HFFc6 (cell line): Measurements from ENCODE around the gene UGT1A6. TPM values are rescaled to one million over a fixed set of nuclear protein-coding genes. Genes with fewer than 3 reads are reported as not detected.
"Not testable (repeated sequence)": the region's sequence is repeated elsewhere in the genome, so short reads cannot be mapped to it uniquely, and the experiment has no call there.

Experiments used
- DNase-seq: peaks from one replicate; pipeline ENCODE4 v3.0.0-alpha.2; 2018
- H3K27ac Mint-ChIP-seq: 2 replicates; pipeline ENCODE4 v1.8.0; 2020; ENCODE audit warnings: mild to moderate bottlenecking, mixed read lengths
- H3K27me3 Mint-ChIP-seq: 2 replicates; pipeline ENCODE4 v1.8.0; 2021; ENCODE audit warnings: mild to moderate bottlenecking, moderate library complexity, mixed read lengths; ENCODE audit not compliant: insufficient read depth
- H3K36me3 Mint-ChIP-seq: 2 replicates; pipeline ENCODE4 v1.8.0; 2021; ENCODE audit warnings: low read depth, mixed read lengths
- H3K4me1 Mint-ChIP-seq: 2 replicates; pipeline ENCODE4 v1.8.0; 2020; ENCODE audit warnings: low read depth, mixed read lengths
- H3K4me3 Mint-ChIP-seq: 2 replicates; pipeline ENCODE4 v1.8.0; 2020; ENCODE audit warnings: mild to moderate bottlenecking, moderate library complexity, mixed read lengths
- H3K9me3 Mint-ChIP-seq: 2 replicates; pipeline ENCODE4 v1.8.0; 2020; ENCODE audit warnings: mild to moderate bottlenecking, mixed read lengths
- CTCF ChIP-seq: fragments of 200-600 bp; sonication (generic); IDR thresholded peaks from 2 replicates; pipeline ENCODE4 v1.5.0; 2021; ENCODE audit warnings: antibody characterized with exemption, mild to moderate bottlenecking
- total RNA-seq, 6 experiments: library from RNA; stranded (reverse); fragmentation: NEBNext Ultra II Directional; extraction: Animal tissue kit (Norgen Biotek cat#: 25700); gene quantifications; 2 replicates in 1 of 6; 3 replicates in 5 of 6; pipeline ENCODE4 v1.2.3, GENCODE V29; 2021

UGT1A6 gene
- total RNA-seq, 6 experiments from 2014 or later, result not detected

DNA sequence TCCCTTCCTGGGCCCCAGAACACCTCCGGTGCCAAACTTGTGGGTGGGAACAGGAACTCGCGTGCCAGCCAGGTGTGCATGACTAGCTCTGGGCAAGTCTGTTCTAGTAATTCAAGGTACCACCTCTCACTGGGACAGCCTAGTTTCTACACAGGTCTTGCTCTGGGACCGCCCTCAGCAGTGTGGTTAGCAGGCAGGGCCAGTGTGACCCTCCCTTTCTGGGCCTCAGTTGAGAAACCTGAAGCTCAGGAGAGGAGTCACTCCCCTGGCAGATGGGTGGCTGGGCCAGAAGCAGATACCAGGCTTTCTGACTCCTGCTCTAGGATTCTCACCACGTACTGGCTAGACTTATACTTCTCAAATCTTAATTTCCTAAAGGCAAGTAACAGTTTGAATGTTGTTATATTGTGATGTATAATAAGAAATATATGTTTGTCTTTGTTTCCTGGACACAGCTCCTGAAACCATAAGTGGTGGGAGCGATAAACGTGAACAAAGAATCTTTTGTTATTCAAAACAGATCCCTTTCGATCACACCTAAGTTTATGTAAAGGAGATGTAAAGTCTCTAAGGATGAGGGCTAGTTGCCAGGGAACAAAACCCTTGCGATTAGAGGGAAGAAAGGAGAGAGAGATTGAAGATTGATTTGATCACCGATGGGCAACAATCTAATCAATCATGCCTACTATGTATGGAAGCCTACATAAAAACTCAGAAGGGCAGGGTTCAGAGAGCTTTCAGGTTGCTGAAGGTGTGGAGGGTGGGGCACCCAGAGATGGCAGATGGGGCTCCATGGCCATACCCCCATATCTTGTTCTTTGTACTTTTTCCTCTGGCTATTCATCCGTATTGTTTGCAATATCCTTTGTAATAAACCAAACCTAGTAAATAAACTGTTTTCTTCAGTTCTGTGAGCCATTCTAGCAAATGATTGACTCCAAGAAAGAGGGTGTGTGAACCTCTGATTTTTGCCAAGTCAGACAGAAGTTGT is 952 bp upstream of the UGT1A6 start:
- H3K36me3 Mint-ChIP-seq, result no peaks in the 10 kb centered on the region
- peaks cover 7% of the 10 kb centered on the region; the same call in 1 of the 2 replicates for H3K27me3 Mint-ChIP-seq
- H3K27ac Mint-ChIP-seq, result no peak overlapping the region
- no peak overlapping the region for H3K4me3 Mint-ChIP-seq
- H3K4me1 Mint-ChIP-seq, result peaks cover 4% of the 10 kb centered on the region; the same call in 1 of the 2 replicates
- TF ChIP-seq CTCF, result no peak
- H3K9me3 Mint-ChIP-seq, result peaks cover 4% of the 10 kb centered on the region
- no peak for DNase-seq

GRCh38 chr2:233693963-233694362 is 1.3 kb downstream of the UGT1A6 start:
- Mint-ChIP-seq H3K27ac (no peak overlapping the region), H3K36me3 (no peaks in the 10 kb centered on the region), H3K4me3 (no peak overlapping the region), H3K4me1 (peaks cover 4% of the 10 kb centered on the region; the same call in 1 of the 2 replicates), H3K27me3 (peaks cover 7% of the 10 kb centered on the region; the same call in 1 of the 2 replicates), H3K9me3 (no peaks in the 10 kb centered on the region; the same call in 1 of the 2 replicates)
- no peak for TF ChIP-seq CTCF
- DNase-seq, result no peak

GRCh38 chr2:233698740-233699139 is 6.0 kb downstream of the UGT1A6 start:
- Mint-ChIP-seq H3K9me3 (no peaks in the 10 kb centered on the region; the same call in 1 of the 2 replicates), H3K4me1 (no peaks in the 10 kb centered on the region; the same call in 1 of the 2 replicates), H3K27me3 (no peaks in the 10 kb centered on the region), H3K27ac (no peak overlapping the region), H3K36me3 (no peaks in the 10 kb centered on the region), H3K4me3 (no peak overlapping the region)
- no peak for DNase-seq
- TF ChIP-seq CTCF, result no peak

DNA sequence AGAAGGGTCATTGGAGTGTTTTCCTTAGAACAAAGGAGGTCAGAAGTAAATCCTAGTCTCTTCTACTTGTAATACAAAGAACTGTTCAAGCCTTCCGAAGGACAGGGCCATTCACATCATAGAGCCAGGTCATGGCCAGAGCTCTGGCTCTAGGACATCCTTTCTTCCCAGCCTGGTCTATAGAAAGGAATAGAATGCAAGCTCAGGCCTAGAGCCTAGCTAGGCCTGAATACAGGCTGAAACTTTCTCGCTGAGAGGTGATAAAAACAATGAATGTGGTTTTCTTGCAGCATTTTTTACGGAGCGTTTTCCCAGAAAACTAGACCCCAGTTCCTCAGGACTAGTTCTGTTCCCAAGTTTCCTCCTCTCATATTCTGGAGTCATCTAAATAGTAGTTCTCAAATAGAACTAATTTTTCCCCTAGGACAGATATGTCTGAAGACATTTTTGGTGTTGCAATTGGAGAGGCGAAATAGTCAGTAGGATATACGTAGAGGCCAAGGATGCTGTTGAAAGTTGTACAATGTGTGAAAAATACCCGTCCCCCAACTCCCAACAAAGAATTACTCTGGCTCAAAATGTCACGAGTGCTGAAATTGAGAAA is 6.8 kb downstream of the UGT1A6 start:
- Mint-ChIP-seq H3K27me3 (no peaks in the 10 kb centered on the region), H3K36me3 (no peaks in the 10 kb centered on the region), H3K4me1 (no peaks in the 10 kb centered on the region; the same call in 1 of the 2 replicates), H3K27ac (peak overlapping the region; percentile 93), H3K9me3 (no peaks in the 10 kb centered on the region; the same call in 1 of the 2 replicates), H3K4me3 (no peak overlapping the region)
- no peak for DNase-seq
- no peak for TF ChIP-seq CTCF

- Mint-ChIP-seq H3K4me1 (no peaks in the 10 kb centered on the region; the same call in 1 of the 2 replicates), H3K4me3 (no peak overlapping the region), H3K36me3 (no peaks in the 10 kb centered on the region), H3K27ac (peak overlapping the region; percentile 93), H3K27me3 (0 out of 2 replicates have a peak, but pooled peaks cover 2% of the 10 kb centered on the region), H3K9me3 (no peaks in the 10 kb centered on the region; the same call in 1 of the 2 replicates)
- no peak for TF ChIP-seq CTCF
- peak; percentile 77 for DNase-seq
Observed at GRCh38 chr2:233700028-233700635, 7.4 kb downstream of the UGT1A6 start.

DNA sequence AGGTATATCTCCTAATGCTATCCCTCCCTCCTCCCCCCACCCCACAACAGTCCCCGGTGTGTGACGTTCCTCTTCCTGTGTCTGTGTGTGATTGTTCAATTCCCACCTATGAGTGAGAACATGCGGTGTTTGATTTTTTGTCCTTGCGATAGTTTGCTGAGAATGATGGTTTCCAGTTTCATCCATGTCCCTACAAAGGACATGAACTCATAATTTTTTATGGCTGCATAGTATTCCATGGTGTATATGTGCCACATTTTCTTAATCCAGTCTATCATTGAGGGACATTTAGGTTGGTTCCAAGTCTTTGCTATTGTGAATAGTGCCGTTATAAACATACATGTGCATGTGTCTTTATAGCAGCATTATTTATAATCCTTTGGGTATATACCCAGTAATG is 8.2 kb downstream of the UGT1A6 start:
- H3K27ac Mint-ChIP-seq, result 0 out of 2 replicates have a peak overlapping the region, but pooled peaks have one; percentile 32
- H3K4me1 Mint-ChIP-seq, H3K4me3 Mint-ChIP-seq, H3K9me3 Mint-ChIP-seq, DNase-seq, H3K27me3 Mint-ChIP-seq, H3K36me3 Mint-ChIP-seq: not testable (repeated sequence)
